Kidney (tissue), 22 donors: Measurements from ENCODE around the gene KBTBD13. TPM values are rescaled to one million over a fixed set of nuclear protein-coding genes. Genes with fewer than 3 reads are reported as not detected.
A peak's percentile ranks its signal among the peaks of the same experiment; 100 is the strongest.

Source experiments
- DNase-seq, 5 donors: peaks; one replicate each; pipeline ENCODE4 v3.0.0-alpha.2; 2013 to 2020
- FAIRE-seq: peaks from 2 replicates; lab custom pipeline; 2012; peaks lifted over from hg19 to GRCh38; lab: Jason Lieb, UNC
- H3K27ac ChIP-seq, 2 donors: one replicate each; pipeline ENCODE4 v1.7.0; 2013; ENCODE audit warnings: low read depth in 2 of 2, low read length in 2 of 2, inconsistent platforms in 1 of 2
- H3K27me3 ChIP-seq: one replicate; pipeline ENCODE4 v1.7.1; 2013; ENCODE audit warnings: low read length, inconsistent platforms; ENCODE audit not compliant: control insufficient read depth, insufficient read depth
- H3K36me3 ChIP-seq, 3 donors: one replicate each; pipeline versions ENCODE4 v1.7.0 to v1.7.1; 2013; ENCODE audit warnings: low read length in 3 of 3, control low read depth in 1 of 3, inconsistent platforms in 1 of 3; ENCODE audit not compliant: insufficient read depth in 3 of 3, control insufficient read depth in 2 of 3
- H3K4me1 ChIP-seq, 3 donors: one replicate each; pipeline versions ENCODE4 v1.7.0 to v1.7.1; 2013; ENCODE audit warnings: low read length in 3 of 3, inconsistent platforms in 1 of 3, low read depth in 1 of 3; ENCODE audit not compliant: control insufficient read depth in 2 of 3, insufficient read depth in 2 of 3
- H3K4me3 ChIP-seq, 3 donors: one replicate each; pipeline versions ENCODE4 v1.7.0 to v1.8.1; 2013; ENCODE audit warnings: low read length in 3 of 3, control low read depth in 1 of 3, inconsistent platforms in 1 of 3
- H3K9ac ChIP-seq, 3 donors: one replicate each; pipeline versions ENCODE4 v1.7.0 to v1.7.1; 2013; ENCODE audit warnings: low read length in 3 of 3, control low read depth in 1 of 3, inconsistent platforms in 1 of 3
- H3K9me3 ChIP-seq, 3 donors: one replicate each; pipeline versions ENCODE4 v1.7.0 to v1.7.1; 2013; ENCODE audit warnings: low read length in 3 of 3, control low read depth in 1 of 3, inconsistent platforms in 1 of 3; ENCODE audit not compliant: control insufficient read depth in 2 of 3, insufficient read depth in 1 of 3
- intact Hi-C: fragments of 100-400 bp; cut with DNase I; formaldehyde crosslinking; loops from one replicate; pipeline ENCODE4 v1.11.1; 2022
- long read RNA-seq, 10 donors: library from polyadenylated mRNA in 1 of 10; unstranded in 1 of 10; transcript quantifications; one replicate each; pipeline ENCODE4 v2.0.0 and lab custom pipeline, GENCODE V29; 2021 to 2026
- polyA plus RNA-seq: library from polyadenylated mRNA; stranded (reverse); fragments of 350-450 nt; fragmentation: Illumina TruSeq; extraction: RNeasy Lipid Tissue Mini Kit (QIAGEN cat#74804); gene quantifications from one replicate; pipeline ENCODE4 v1.2.3, GENCODE V29; 2014; ENCODE audit warnings: low read depth, low replicate concordance; ENCODE audit not compliant: insufficient read depth
- total RNA-seq: library from RNA; stranded (reverse); fragmentation: NEBNext Ultra II Directional; extraction: Animal tissue kit (Norgen Biotek cat#: 25700); gene quantifications from one replicate; pipeline ENCODE4 v1.2.1, GENCODE V29; 2021
- TF ChIP-seq, protein P1 (sequence below): IDR thresholded peaks from 3 replicates; pipeline ENCODE4 v1.5.1; 2012; ENCODE audit warnings: mild to moderate bottlenecking, moderate library complexity, borderline replicate concordance; ENCODE audit not compliant: insufficient read depth; ENCODE audit errors: extremely low read depth
- donor health status: control.
- donor health status: control.
- donor health status: control.
- donor health status: control.
- donor health status: control.
- donor health status: DM: yes; HTN: yes; CAD: no.
- donor health status: Normal renal cell carcinoma (clear cell type).

The KBTBD13 gene
- total RNA-seq (0.06 TPM), polyA plus RNA-seq (not detected)
- long read RNA-seq, donor 1, result 0 reads
- long read RNA-seq, donor 2, result 0 reads
- long read RNA-seq, donor 3, result 0 reads
- long read RNA-seq, donor 4, result 0 reads
- long read RNA-seq, donor 5, result 0 reads
- long read RNA-seq, donor 6, result 0 reads
- long read RNA-seq, donor 7, result 0 reads
- long read RNA-seq, donor 8, result 0 reads
- long read RNA-seq, donor 9, result 0 reads
- long read RNA-seq, donor 10, result 0 reads

- peaks cover 0 to 5% (median 0%) of the 10 kb centered on the region in 3 donors for H3K4me1 ChIP-seq
- H3K27ac ChIP-seq, result no peak within 1 kb of the TSS
- H3K9me3 ChIP-seq, result no peaks in the 10 kb centered on the region
- H3K4me3 ChIP-seq, result no peak within 1 kb of the TSS
- intact Hi-C loops, result no loop called here
- FAIRE-seq (no peak), DNase-seq (no peak)
- no peaks in the 10 kb centered on the region for H3K27me3 ChIP-seq
- no peaks in the 10 kb centered on the region for H3K36me3 ChIP-seq
- TF ChIP-seq, protein P1, sequence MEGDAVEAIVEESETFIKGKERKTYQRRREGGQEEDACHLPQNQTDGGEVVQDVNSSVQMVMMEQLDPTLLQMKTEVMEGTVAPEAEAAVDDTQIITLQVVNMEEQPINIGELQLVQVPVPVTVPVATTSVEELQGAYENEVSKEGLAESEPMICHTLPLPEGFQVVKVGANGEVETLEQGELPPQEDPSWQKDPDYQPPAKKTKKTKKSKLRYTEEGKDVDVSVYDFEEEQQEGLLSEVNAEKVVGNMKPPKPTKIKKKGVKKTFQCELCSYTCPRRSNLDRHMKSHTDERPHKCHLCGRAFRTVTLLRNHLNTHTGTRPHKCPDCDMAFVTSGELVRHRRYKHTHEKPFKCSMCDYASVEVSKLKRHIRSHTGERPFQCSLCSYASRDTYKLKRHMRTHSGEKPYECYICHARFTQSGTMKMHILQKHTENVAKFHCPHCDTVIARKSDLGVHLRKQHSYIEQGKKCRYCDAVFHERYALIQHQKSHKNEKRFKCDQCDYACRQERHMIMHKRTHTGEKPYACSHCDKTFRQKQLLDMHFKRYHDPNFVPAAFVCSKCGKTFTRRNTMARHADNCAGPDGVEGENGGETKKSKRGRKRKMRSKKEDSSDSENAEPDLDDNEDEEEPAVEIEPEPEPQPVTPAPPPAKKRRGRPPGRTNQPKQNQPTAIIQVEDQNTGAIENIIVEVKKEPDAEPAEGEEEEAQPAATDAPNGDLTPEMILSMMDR, result no peak
- H3K9ac ChIP-seq, result no peak within 1 kb of the TSS
Measured at GRCh38 chr15:65076486-65077290, at the start of gene KBTBD13. Gene KBTBD13, plus strand, starts transcription at chr15:65076746. Its CDS starts 70 bp downstream, at chr15:65076816.

- DNase-seq, result no peak
- TF ChIP-seq, protein P1, result no peak
- no peak overlapping the region for H3K4me3 ChIP-seq
Measured at GRCh38 chr15:65026756-65027155, 49.8 kb upstream of the KBTBD13 start.

DNA sequence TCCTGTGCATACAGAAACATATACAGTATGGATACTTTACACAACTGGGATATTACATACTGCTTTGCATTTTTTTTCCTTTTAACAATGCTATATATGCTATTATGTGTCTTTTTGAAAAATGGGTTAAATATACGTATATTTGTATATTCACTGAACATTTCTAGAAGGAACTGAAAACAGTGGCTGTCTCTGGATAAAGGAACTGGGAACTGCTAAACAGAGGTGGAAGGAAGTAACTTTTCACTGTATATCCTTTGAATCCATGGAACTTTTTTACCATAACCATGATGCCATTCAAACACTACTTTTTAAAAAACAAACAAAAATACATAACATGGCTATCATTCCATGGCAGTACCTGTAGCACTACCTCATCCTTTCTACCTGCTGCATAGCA, 49.0 kb upstream of the KBTBD13 start:
- intact Hi-C loops, result no loop called here
- Histone ChIP-seq H3K4me3 (peak overlapping the region in 1 of 3 donors; percentile 73), H3K4me1 (peaks cover 0 to 9% (median 0%) of the 10 kb centered on the region in 3 donors), H3K36me3 (peaks cover 0 to 5% (median 3%) of the 10 kb centered on the region in 3 donors), H3K9me3 (no peaks in the 10 kb centered on the region), H3K27me3 (no peaks in the 10 kb centered on the region), H3K27ac (no peak overlapping the region), H3K9ac (no peak overlapping the region)
- DNase-seq (no peak), FAIRE-seq (no peak)
- TF ChIP-seq, protein P1, result no peak

More at GRCh38 chr15:65026756-65027155, 49.8 kb upstream of the KBTBD13 start:
- peaks cover 0 to 5% (median 3%) of the 10 kb centered on the region in 3 donors for H3K36me3 ChIP-seq
- H3K27ac ChIP-seq, result no peak overlapping the region
- H3K27me3 ChIP-seq, result no peaks in the 10 kb centered on the region
- intact Hi-C loops, result no loop called here
- no peaks in the 10 kb centered on the region for H3K9me3 ChIP-seq
- peaks cover 0 to 8% (median 0%) of the 10 kb centered on the region in 3 donors for H3K4me1 ChIP-seq
- H3K9ac ChIP-seq, result no peak overlapping the region
- no peak for FAIRE-seq
